T-helper 2 cell treated with Interferon-gamma antibody and Interleukin-4, amounts not matched to agents 100 ng/mL and 5 ng/mL, for 36 hours (primary cell): ENCODE results near the gene TTC16. TPM values are rescaled to one million over a fixed set of nuclear protein-coding genes. Genes with fewer than 3 reads are reported as not detected.
"Not testable (repeated sequence)": the region's sequence is repeated elsewhere in the genome, so short reads cannot be mapped to it uniquely, and the experiment has no call there.

Experiments used
- intact Hi-C: fragments of 100-400 bp; cut with micrococcal nuclease; formaldehyde crosslinking; loops from one replicate; pipeline ENCODE4 v1.15.1; 2023
- total RNA-seq: library from RNA; stranded (reverse); gene quantifications from 2 replicates; pipeline ENCODE4 v1.2.3, GENCODE V29; 2022

The TTC16 gene
- total RNA-seq, 1 donor from 2014 or later = 0.27 TPM

- intact Hi-C loops = loop anchor here (10.0 kb wide), 1 partner anchor 515 kb away; no protein-coding TSS in a partner anchor
Observed at GRCh38 chr9:127739614-127740330, 23.9 kb downstream of the TTC16 start.

GRCh38 chr9:127741831-127742434, 26.1 kb downstream of the TTC16 start:
- intact Hi-C loops = no loop called here

GRCh38 chr9:127742435-127743088, 26.7 kb downstream of the TTC16 start:
- intact Hi-C loops = no loop called here

GRCh38 chr9:127744398-127745110, 28.7 kb downstream of the TTC16 start:
- intact Hi-C loops = no loop called here

- intact Hi-C loops = no loop called here
Observed at GRCh38 chr9:127746959-127747569, 31.2 kb downstream of the TTC16 start.

GRCh38 chr9:127749090-127749787, 33.4 kb downstream of the TTC16 start:
- intact Hi-C loops = no loop called here

GRCh38 chr9:127751269-127752054, 35.6 kb downstream of the TTC16 start:
- intact Hi-C loops = no loop called here

- intact Hi-C loops = no loop called here
Observed at GRCh38 chr9:127753148-127753547, 37.3 kb downstream of the TTC16 start.

GRCh38 chr9:127753622-127754021, 37.7 kb downstream of the TTC16 start:
- intact Hi-C loops = no loop called here

GRCh38 chr9:127754099-127755060, 38.5 kb downstream of the TTC16 start:
- intact Hi-C loops = no loop called here

GRCh38 chr9:127755061-127756060, 39.5 kb downstream of the TTC16 start:
- intact Hi-C loops = no loop called here

- intact Hi-C loops = no loop called here
Observed at GRCh38 chr9:127756233-127756632, 40.4 kb downstream of the TTC16 start.

GRCh38 chr9:127756776-127757175, 40.9 kb downstream of the TTC16 start:
- intact Hi-C loops = not testable (repeated sequence)

GRCh38 chr9:127758843-127759242, 43.0 kb downstream of the TTC16 start:
- intact Hi-C loops = no loop called here

- intact Hi-C loops = no loop called here
Observed at GRCh38 chr9:127761061-127761460, 45.2 kb downstream of the TTC16 start.

GRCh38 chr9:127761491-127761956, 45.6 kb downstream of the TTC16 start:
- intact Hi-C loops = no loop called here

- intact Hi-C loops = no loop called here
Observed at GRCh38 chr9:127762111-127762676, 46.3 kb downstream of the TTC16 start.
